Peyer's patch (tissue), 4 donors: Measurements from ENCODE around the gene INHBE. TPM values are rescaled to one million over a fixed set of nuclear protein-coding genes. Genes with fewer than 3 reads are reported as not detected.
A peak's percentile ranks its signal among the peaks of the same experiment; 100 is the strongest.

Source experiments
- DNase-seq, 3 donors: peaks; one replicate each; pipeline ENCODE4 v3.0.0-alpha.2; 2017 to 2019
- H3K27ac ChIP-seq, 4 donors: fragments of 200-600 bp; sonication (generic); one replicate each; pipeline ENCODE4 v1.5.1; 2016 to 2019
- H3K27me3 ChIP-seq, 2 donors: fragments of 200-600 bp; sonication (generic); one replicate each; pipeline ENCODE4 v1.5.1; 2019
- H3K36me3 ChIP-seq, 3 donors: fragments of 200-600 bp; sonication (generic); one replicate each; pipeline ENCODE4 v1.5.1; 2016 to 2019
- H3K4me1 ChIP-seq, 4 donors: fragments of 200-600 bp; sonication (generic); one replicate each; pipeline ENCODE4 v1.5.1; 2016 to 2019
- H3K4me3 ChIP-seq, 4 donors: fragments of 200-600 bp; sonication (generic); 1 replicate in 3 of 4; 2 replicates in 1 of 4; pipeline ENCODE4 v1.5.1; 2016 to 2019; ENCODE audit warnings: mild to moderate bottlenecking in 1 of 4
- H3K9me3 ChIP-seq, 4 donors: fragments of 200-600 bp; sonication (generic); one replicate each; pipeline ENCODE4 v1.5.1; 2016 to 2019; ENCODE audit warnings: mild to moderate bottlenecking in 1 of 4
- POLR2A ChIP-seq, 2 donors: fragments of 450-650 bp; IDR thresholded peaks; one replicate each; pipeline ENCODE4 v1.5.1; 2017; ENCODE audit warnings: antibody characterized with exemption in 2 of 2, mild to moderate bottlenecking in 2 of 2, moderate library complexity in 2 of 2
- total RNA-seq, 4 donors: library from RNA; depleted of rRNA; stranded (reverse); fragments of >200 nt; gene quantifications; one replicate each; pipeline ENCODE4 v1.1.0, GENCODE V29; 2016
- TF ChIP-seq, protein P1 (sequence below), 6 experiments: fragments of 450-650 bp in 4 of 6; fragments of 200-600 bp in 2 of 6; sonication (generic) in 1 of 6; IDR thresholded peaks; one replicate each; pipeline ENCODE4 v1.5.1; 2017 to 2019; ENCODE audit warnings: antibody characterized with exemption in 6 of 6, mild to moderate bottlenecking in 3 of 6, moderate library complexity in 1 of 6

Gene INHBE
- total RNA-seq, 4 donors from 2014 or later, result not detected

DNA sequence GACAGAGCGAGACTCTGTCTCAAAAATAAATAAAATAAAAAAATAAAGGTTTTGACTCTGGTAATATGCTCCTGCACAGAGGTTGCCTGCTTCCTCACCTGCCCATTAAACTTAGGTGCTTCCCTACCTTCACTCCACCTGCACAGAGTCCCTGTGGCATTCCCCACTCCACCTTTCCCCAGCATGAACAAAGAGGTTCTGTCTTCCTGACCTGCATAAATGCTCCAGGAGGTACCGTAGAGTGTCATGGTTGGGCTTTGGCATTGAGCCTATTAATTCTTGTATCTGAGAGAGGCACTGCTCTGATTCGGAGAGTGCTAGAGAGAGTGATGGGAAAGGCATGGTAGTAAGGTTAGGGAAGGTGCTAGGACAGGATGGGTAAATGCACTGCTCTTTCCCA, 18.3 kb downstream of the INHBE start:
- Histone ChIP-seq H3K36me3 (peaks cover 0 to 9% (median 0%) of the 10 kb centered on the region in 3 donors), H3K4me3 (no peak overlapping the region), H3K27me3 (peaks cover 0 to 11% of the 10 kb centered on the region in 2 donors), H3K9me3 (no peaks in the 10 kb centered on the region), H3K4me1 (peaks cover 8 to 36% (median 18%) of the 10 kb centered on the region in 4 donors), H3K27ac (no peak overlapping the region)
- no peak for TF ChIP-seq POLR2A (IDR thresholded peaks at IDR 0.05)
- TF ChIP-seq, protein P1, sequence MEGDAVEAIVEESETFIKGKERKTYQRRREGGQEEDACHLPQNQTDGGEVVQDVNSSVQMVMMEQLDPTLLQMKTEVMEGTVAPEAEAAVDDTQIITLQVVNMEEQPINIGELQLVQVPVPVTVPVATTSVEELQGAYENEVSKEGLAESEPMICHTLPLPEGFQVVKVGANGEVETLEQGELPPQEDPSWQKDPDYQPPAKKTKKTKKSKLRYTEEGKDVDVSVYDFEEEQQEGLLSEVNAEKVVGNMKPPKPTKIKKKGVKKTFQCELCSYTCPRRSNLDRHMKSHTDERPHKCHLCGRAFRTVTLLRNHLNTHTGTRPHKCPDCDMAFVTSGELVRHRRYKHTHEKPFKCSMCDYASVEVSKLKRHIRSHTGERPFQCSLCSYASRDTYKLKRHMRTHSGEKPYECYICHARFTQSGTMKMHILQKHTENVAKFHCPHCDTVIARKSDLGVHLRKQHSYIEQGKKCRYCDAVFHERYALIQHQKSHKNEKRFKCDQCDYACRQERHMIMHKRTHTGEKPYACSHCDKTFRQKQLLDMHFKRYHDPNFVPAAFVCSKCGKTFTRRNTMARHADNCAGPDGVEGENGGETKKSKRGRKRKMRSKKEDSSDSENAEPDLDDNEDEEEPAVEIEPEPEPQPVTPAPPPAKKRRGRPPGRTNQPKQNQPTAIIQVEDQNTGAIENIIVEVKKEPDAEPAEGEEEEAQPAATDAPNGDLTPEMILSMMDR (IDR thresholded peaks at IDR 0.05), result no peak
- no peak for DNase-seq

DNA sequence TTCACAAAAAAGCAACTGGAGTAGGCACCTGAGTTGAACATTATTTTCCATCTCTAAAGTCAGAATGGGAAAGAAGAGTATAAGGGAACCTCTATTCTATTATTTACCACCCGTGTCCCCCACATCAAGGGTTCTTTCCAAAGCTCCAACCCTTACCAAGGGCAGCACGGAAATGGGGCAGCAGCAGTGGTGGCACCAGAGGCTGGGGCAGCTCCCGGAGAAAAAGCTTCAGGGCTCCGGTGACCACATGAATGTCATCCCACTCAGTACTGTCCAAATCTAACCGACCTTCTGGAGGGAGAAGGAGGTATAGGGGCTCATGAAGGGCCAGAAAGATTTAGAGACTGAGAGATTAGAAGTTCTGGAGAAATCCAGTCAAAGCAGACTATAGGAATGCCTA, 18.8 kb downstream of the INHBE start:
- no peak overlapping the region for H3K27ac ChIP-seq
- TF ChIP-seq POLR2A (IDR thresholded peaks at IDR 0.05), result no peak
- TF ChIP-seq, protein P1 (IDR thresholded peaks at IDR 0.05), result no peak
- no peaks in the 10 kb centered on the region for H3K9me3 ChIP-seq
- peaks cover 0 to 9% (median 0%) of the 10 kb centered on the region in 3 donors for H3K36me3 ChIP-seq
- H3K4me3 ChIP-seq, result no peak overlapping the region
- DNase-seq, result no peak
- peaks cover 8 to 36% (median 20%) of the 10 kb centered on the region in 4 donors for H3K4me1 ChIP-seq
- peaks cover 0 to 11% of the 10 kb centered on the region in 2 donors for H3K27me3 ChIP-seq

DNA sequence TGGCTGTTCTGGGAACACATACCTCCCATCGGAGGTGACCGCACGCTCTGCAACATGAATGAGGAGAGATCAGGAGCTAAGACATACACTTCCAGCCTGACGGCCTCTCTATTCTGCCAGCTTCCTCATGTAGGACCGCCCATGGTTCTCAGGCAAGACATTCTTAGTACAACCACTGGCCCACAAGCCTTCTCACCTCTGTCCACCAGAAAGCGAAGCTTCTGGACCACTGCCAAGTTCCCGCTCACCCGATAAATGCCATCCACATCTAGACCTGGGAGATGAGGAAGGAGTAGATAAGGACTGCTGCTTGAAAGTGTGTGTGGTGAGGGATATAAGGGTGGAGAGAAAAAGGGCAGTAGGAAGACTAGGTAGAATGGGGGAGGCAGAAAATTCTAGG, 19.3 kb downstream of the INHBE start:
- DNase-seq, result no peak
- Histone ChIP-seq H3K27ac (no peak overlapping the region), H3K4me1 (peaks cover 8 to 36% (median 21%) of the 10 kb centered on the region in 4 donors), H3K9me3 (no peaks in the 10 kb centered on the region), H3K36me3 (peaks cover 0 to 9% (median 0%) of the 10 kb centered on the region in 3 donors), H3K4me3 (no peak overlapping the region), H3K27me3 (peaks cover 0 to 11% of the 10 kb centered on the region in 2 donors)
- no peak for TF ChIP-seq POLR2A (IDR thresholded peaks at IDR 0.05)
- TF ChIP-seq, protein P1 (IDR thresholded peaks at IDR 0.05), result no peak

GRCh38 chr12:57474862-57475261, 19.8 kb downstream of the INHBE start:
- Histone ChIP-seq H3K36me3 (peaks cover 0 to 9% (median 0%) of the 10 kb centered on the region in 3 donors), H3K27ac (no peak overlapping the region), H3K4me3 (peak overlapping the region in 2 of 4 donors; percentile 44 to 47), H3K27me3 (peaks cover 0 to 11% of the 10 kb centered on the region in 2 donors), H3K4me1 (peaks cover 8 to 36% (median 22%) of the 10 kb centered on the region in 4 donors), H3K9me3 (no peaks in the 10 kb centered on the region)
- no peak for DNase-seq
- no peak for TF ChIP-seq POLR2A (IDR thresholded peaks at IDR 0.05)

- H3K9me3 ChIP-seq, result no peaks in the 10 kb centered on the region
- peaks cover 0 to 9% (median 0%) of the 10 kb centered on the region in 3 donors for H3K36me3 ChIP-seq
- H3K4me3 ChIP-seq, result peak overlapping the region; percentile 43 to 56 (median 46)
- DNase-seq, result peak in 1 of 3 donors; percentile 59
- H3K27ac ChIP-seq, result peak overlapping the region in 3 of 4 donors; percentile 82 to 95 (median 87)
- TF ChIP-seq, protein P1 (IDR thresholded peaks at IDR 0.05), result no peak
- TF ChIP-seq POLR2A (IDR thresholded peaks at IDR 0.05), result no peak
- H3K27me3 ChIP-seq, result peaks cover 0 to 11% of the 10 kb centered on the region in 2 donors
- peaks cover 8 to 33% (median 27%) of the 10 kb centered on the region in 4 donors for H3K4me1 ChIP-seq
These were observed 20.4 kb downstream of the INHBE start for GRCh38 chr12:57475271-57476161.
